Measurements from ENCODE around the gene MORF4L2.

The MORF4L2 gene

DNA sequence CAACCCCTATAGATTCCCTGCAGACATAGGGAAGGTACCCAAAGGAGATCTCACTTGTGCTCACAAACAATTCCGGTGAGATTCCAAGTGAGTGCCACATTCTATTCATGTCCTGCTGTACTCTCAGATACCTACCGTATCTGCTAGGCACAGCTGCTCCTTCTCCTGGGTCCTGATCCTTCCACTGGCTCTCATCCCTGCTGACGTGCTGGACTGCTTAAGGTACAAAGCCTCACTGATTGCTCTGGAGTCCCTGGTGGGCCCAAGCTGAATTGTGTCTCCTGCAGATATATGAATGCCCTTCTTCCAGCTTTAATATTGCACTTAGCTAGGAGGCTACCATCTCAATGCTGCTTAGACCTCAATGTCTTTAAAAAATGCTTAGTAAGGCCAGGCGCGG is 55.4 kb downstream of the MORF4L2 start:
- DNase-seq (ENCODE audit: low read depth in 3 of 3), result no peak

DNA sequence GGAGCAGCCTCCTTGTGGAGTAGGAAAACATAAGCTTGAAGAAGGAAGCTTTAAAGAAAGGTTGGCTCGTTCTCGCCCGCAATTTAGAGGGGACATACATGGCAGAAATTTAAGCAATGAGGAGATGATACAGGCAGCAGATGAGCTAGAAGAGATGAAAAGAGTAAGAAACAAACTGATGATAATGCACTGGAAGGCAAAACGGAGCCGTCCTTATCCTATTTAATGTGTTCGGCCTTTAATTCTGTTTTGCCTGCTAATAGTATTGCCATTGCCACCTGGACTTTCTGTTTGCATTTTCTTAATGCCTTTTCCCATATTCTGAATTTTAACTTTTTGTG is 56.4 kb downstream of the MORF4L2 start:
- no peak for DNase-seq (ENCODE audit: low read depth in 3 of 3)

DNA sequence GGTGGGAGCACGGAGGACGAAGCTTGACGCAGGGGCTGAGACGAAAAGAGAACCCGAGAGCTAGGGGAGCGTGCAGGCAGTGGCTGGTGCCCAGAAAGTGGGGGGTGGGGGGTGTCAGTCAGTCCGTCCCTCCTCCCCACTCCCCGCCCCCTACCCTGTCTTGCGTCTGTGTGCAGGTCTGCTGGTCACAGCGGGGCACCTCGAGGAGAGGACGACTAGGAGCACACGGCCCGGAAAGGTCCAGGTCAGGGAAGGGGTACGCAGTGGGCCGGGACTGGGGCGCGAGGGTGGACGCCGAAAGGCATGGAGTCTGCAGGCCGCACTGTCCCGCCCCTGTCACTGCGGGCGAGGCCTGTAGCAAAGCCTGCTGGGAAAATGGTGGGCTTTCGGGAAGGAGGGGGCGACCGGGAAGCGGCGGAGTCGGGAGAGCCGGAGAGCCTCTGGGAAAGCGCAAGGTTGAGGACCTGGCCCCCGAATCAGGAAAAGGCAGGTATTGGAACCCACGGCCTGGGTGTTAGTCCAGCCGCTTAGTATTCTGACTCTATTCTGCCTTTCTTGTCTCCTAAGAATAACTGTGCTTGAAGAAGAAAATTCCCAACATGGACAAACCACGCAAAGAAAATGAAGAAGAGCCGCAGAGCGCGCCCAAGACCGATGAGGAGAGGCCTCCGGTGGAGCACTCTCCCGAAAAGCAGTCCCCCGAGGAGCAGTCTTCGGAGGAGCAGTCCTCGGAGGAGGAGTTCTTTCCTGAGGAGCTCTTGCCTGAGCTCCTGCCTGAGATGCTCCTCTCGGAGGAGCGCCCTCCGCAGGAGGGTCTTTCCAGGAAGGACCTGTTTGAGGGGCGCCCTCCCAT is 57.0 kb downstream of the MORF4L2 start:
- peak in 1 of 3 experiments; percentile 14 for DNase-seq (ENCODE audit: low read depth in 3 of 3)

- peak in 1 of 3 experiments; percentile 19 for DNase-seq (ENCODE audit: low read depth in 3 of 3)
Observed at GRCh38 chrX:103628386-103629317, 57.8 kb downstream of the MORF4L2 start, which contains the start of gene TCEAL1. Gene TCEAL1 (plus strand): TSS chrX:103628975. CDS start chrX:103629917, 942 bp downstream.

DNA sequence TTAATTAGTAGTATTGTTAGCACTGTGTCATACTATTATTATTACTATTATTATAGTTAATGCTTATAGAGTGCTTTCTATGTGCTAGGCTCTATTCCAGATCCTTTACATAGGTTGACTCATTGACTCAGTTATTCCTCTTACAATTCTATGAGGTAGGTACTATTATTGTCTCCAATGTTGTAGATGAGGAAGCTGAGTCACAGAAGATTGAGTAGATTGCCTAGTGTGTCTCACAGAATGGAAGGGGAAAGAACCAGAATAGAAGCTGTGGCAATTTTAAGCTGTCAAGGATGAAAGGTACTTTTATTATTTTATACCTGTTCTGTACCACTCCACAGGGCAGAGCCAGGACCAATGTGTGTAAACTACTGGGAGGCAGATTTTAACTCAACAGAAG is 59.6 kb downstream of the MORF4L2 start:
- DNase-seq (ENCODE audit: low read depth in 3 of 3), result no peak

Measured in stimulated activated CD4-positive, alpha-beta T cell treated with anti-CD3 and anti-CD28 coated beads, TNF-alpha, amount 100 ng/mL, for 24 hours (primary cell).